Uterus (tissue), 4 donors: Measurements from ENCODE around the gene COL5A1. TPM values are rescaled to one million over a fixed set of nuclear protein-coding genes. Genes with fewer than 3 reads are reported as not detected.

Experiments
- DNase-seq, 2 donors: peaks; one replicate each; pipeline ENCODE4 v3.0.0-alpha.2; 2019 to 2020
- H3K27ac ChIP-seq, 2 donors: fragments of 200-600 bp; sonication (generic); 1 replicate in 1 of 2; 2 replicates in 1 of 2; pipeline ENCODE4 v1.5.1; 2016 to 2018
- H3K27me3 ChIP-seq, 2 donors: fragments of 200-600 bp; sonication (generic); one replicate each; pipeline ENCODE4 v1.5.1; 2018 to 2019; ENCODE audit warnings: control low read depth in 1 of 2
- H3K36me3 ChIP-seq, 2 donors: fragments of 200-600 bp; sonication (generic); one replicate each; pipeline ENCODE4 v1.5.1; 2019; ENCODE audit warnings: control low read depth in 1 of 2
- H3K4me1 ChIP-seq, 2 donors: fragments of 200-600 bp; sonication (generic); one replicate each; pipeline ENCODE4 v1.5.1; 2018 to 2019; ENCODE audit warnings: control low read depth in 1 of 2
- H3K4me3 ChIP-seq, 2 donors: fragments of 200-600 bp; sonication (generic); 1 replicate in 1 of 2; 2 replicates in 1 of 2; pipeline ENCODE4 v1.5.1; 2018 to 2019; ENCODE audit warnings: mild to moderate bottlenecking in 1 of 2
- H3K9me3 ChIP-seq, 2 donors: fragments of 200-600 bp; sonication (generic); one replicate each; pipeline ENCODE4 v1.5.1; 2019; ENCODE audit warnings: control low read depth in 1 of 2
- CTCF ChIP-seq, 4 experiments: fragments of 200-600 bp in 2 of 4; fragments of 450-650 bp in 2 of 4; sonication (generic) in 2 of 4; IDR thresholded peaks; one replicate each; pipeline ENCODE4 v1.5.1; 2016 to 2019; ENCODE audit warnings: antibody characterized with exemption in 4 of 4, mild to moderate bottlenecking in 2 of 4, moderate library complexity in 1 of 4
- POLR2A ChIP-seq, 2 donors: fragments of 450-650 bp; IDR thresholded peaks; one replicate each; pipeline ENCODE4 v1.6.1; 2016; ENCODE audit warnings: antibody characterized with exemption in 2 of 2, mild to moderate bottlenecking in 1 of 2, moderate library complexity in 1 of 2
- intact Hi-C: fragments of 100-400 bp; cut with DNase I; formaldehyde crosslinking; loops from one replicate; pipeline ENCODE4 v1.15.1; 2023; ENCODE audit warnings: low total_unique reads
- microRNA-seq: library from miRNA; unstranded; fragments of <30 nt; microRNA quantifications from one replicate; pipeline ENCODE4, GENCODE V29; 2016; ENCODE audit warnings: borderline microRNAs expressed, borderline replicate concordance
- small RNA-seq: library from RNA; depleted of rRNA; stranded (forward); fragments of <200 nt; gene quantifications from one replicate; pipeline ENCODE3, GENCODE V24; 2016
- total RNA-seq, 4 donors: library from RNA; depleted of rRNA in 3 of 4; stranded (reverse); fragments of >200 nt in 3 of 4; gene quantifications; one replicate each; pipeline versions ENCODE4 v1.1.0 to v1.2.4, GENCODE V29; 2014 to 2023
- donor health status: DM: yes; HTN: yes; CAD: no.

Gene COL5A1
- total RNA-seq, 4 donors from 2014 or later: 21.2 to 604 (median 129) TPM

- intact Hi-C loops: no loop called here
- Histone ChIP-seq H3K9me3 (no peaks in the 10 kb centered on the region), H3K4me1 (peaks cover 8 to 11% of the 10 kb centered on the region in 2 donors), H3K27me3 (no peaks in the 10 kb centered on the region), H3K4me3 (no peak overlapping the region), H3K36me3 (no peaks in the 10 kb centered on the region), H3K27ac (no peak overlapping the region)
- no peak for TF ChIP-seq CTCF (IDR thresholded peaks at IDR 0.05)
- TF ChIP-seq POLR2A (IDR thresholded peaks at IDR 0.05): no peak
- DNase-seq: peak in 1 of 2 donors; percentile 9
Observed at GRCh38 chr9:134892221-134892620, 250.6 kb downstream of the COL5A1 start.

- H3K9me3 ChIP-seq: no peaks in the 10 kb centered on the region
- H3K4me1 ChIP-seq: peaks cover 8 to 11% of the 10 kb centered on the region in 2 donors
- no peaks in the 10 kb centered on the region for H3K27me3 ChIP-seq
- no peaks in the 10 kb centered on the region for H3K36me3 ChIP-seq
- H3K27ac ChIP-seq: no peak overlapping the region
- H3K4me3 ChIP-seq: no peak overlapping the region
- intact Hi-C loops: no loop called here
- TF ChIP-seq POLR2A (IDR thresholded peaks at IDR 0.05) (no peak), CTCF (IDR thresholded peaks at IDR 0.05) (no peak)
- DNase-seq: peak in 1 of 2 donors; percentile 8
Observed at GRCh38 chr9:134892820-134893420, 251.3 kb downstream of the COL5A1 start.

Small RNAs within 50 kb of the gene (microRNA-seq; reads per million reads assigned to microRNA genes)
- not detected for gene MIR3689A
- not detected for gene MIR3689B
- not detected for gene MIR3689C
- gene MIR3689D1: not detected
- gene MIR3689D2: not detected
- not detected for gene MIR3689E
- gene MIR3689F: not detected

Small RNAs within 50 kb of the gene (small RNA-seq; reads per million reads assigned to genes)
- gene AL603650.1 (not detected), gene MIR3689A (not detected), gene MIR3689B (not detected), gene MIR3689C (not detected), gene MIR3689D1 (not detected), gene MIR3689D2 (not detected), gene MIR3689E (not detected), gene MIR3689F (not detected)

Other genes starting within 250 kb of the COL5A1 start
- gene FCN2, start 239.0 kb downstream of the COL5A1 start, total RNA-seq: under 1 TPM in 1 of 4 donors, not detected in 3; 0.49 TPM